Cerebellar cortex (tissue), 1 donor: ENCODE data around the gene USP22.

ENCODE experiments used
- DNase-seq: peaks from one replicate; pipeline ENCODE4 v3.0.0-alpha.2; 2015; ENCODE audit warnings: low spot score

USP22 gene

DNA sequence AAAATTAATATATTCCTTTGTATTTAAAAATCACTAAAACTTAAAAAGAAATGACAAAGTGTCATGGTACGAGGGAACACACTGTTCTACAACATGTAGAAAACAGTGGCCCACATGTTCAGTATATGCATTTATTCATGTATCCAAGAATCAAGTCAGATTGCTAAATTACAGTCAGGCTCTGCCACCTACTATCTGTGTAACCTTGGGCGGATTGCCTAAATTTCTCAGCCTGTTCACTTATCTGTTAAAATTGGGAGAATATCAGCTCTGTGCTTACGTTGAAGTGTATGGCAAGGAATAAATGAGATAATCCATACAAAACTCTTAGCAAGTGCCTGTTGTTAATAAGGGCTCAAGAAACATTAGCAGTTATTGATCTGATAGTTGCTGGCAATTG is 3.4 kb upstream of the USP22 start:
- DNase-seq, result no peak

DNA sequence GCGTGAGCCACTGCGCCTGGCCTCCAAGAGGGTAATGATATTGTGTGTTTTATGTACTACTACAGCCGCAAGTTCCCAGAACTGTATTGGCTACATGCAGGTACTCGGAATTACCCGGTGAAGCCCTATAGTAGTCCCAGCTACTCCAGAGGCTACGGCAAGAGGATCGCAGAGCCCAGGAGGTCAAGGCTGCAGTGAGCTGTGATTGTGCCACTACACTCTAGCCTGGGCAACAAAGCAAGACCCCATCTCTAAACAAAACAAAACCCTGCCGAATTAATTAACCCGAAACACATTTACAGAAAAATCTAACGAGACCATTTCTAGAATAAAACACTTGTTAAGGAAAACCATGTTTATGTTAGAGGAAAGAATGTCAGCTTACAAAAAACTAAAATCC is 2.2 kb upstream of the USP22 start:
- DNase-seq, result no peak

DNA sequence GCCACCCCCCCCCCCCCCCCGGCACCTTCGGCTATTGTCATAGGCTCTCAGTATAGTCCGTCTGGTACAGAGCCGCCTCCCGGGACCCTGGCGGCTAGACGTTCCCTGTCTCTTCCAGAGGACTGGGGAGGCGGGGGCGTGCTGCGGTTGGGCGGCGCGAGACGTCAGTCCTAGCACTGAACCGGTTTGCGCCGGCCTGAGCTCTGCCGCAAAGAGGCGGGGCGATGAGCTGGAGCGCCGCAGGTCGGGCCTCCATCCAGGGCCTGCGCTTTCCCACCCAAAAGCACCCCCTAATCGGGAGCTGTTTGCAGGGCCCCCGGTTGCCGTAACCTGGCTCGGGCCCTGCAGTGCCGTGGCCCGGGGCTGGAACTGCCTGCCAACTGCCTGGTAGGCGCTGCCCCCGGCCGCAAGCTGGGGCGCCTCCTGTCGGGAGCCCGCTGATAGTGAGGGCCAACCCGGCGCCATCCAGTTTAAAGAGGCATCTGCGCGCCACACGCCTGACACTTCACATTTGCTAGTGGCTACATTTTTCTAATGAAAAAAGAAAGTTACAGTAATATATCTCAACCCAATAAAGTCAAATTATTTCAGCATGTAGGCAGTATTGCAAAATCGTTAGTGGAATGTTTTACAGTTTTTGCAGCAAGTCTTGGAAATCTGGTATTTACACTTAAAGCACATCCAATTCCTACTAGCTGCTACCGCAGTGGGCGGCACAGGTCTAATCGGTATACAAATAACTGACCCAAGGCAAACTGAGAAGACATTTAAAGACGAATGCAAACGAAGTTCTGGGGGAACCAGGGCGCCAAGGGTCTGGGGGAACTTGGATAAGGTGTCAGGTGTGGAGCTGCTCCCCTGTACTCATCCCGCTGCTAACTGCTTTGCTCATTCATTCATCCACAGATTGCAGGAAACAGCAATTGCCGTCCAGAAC is 753 bp upstream of the USP22 start:
- peak; percentile 99 for DNase-seq

DNA sequence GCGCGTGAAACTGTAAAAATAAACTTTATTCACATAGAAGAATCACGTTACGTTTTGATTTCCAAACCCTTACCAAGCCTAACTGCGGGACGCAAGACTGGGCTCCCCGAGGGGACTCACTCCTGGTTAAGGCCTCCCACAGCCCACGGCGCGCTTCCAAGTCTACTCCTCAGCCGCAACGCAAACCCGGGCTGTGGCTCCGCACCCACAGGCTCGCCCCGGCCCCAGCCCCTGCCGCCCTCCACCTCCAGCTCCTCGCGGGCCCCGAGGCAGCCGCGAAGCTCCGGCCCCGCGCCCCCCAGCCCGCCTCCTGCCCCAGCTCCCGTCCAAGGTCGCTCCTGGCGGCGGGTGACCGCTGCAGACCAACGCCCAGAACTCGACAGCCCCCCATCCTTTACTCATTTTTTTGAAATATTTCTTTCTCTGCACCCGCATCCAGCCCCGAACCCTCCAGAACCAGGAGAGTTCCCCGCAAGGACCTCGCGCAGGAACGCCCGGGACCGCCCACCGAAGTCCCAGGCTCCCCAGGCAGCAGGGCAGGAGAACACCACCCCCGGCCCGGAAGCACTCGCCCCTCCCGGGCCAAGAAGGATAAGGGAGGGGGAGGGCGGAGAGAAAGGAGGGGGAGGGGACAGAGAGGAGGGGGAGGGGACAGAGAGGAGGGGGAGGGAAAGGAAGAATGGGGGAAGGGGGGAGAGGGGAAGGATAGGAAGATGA is 912 bp downstream of the USP22 start:
- peak; percentile 66 for DNase-seq

DNA sequence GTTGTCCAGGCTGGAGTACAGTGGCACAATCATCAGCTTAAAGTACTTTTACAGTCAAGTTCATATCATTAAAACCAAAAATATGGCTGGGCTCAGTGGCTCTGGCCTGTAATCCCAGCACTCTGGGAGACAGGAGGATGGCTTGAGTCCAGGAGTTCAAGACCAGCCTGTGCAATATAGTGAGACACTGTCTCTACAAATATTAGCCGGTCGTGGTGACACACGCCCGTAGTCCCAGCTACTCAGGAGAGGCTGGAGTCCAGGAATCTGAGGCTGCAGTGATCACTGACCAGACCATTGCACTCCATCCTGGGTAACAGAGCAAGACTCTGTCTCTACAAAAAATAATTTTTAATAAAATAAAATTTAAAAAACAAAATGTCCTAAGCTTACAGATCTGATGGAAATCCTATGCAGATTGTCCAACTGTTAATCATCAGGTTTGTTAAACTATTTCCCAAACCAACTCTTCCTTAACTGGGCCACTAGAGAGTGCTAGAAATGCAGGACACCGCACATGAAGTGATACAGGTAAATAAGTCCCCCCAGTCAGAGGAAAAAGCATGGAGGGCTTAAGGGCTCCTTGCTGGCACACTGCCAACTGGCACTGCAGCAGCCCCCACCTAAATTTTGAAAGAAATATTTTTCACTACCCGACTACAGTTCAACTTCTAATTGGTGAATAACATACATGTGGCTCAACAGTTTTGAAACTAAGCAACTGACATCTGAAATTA is 2.8 kb downstream of the USP22 start:
- peak; percentile 78 for DNase-seq

DNA sequence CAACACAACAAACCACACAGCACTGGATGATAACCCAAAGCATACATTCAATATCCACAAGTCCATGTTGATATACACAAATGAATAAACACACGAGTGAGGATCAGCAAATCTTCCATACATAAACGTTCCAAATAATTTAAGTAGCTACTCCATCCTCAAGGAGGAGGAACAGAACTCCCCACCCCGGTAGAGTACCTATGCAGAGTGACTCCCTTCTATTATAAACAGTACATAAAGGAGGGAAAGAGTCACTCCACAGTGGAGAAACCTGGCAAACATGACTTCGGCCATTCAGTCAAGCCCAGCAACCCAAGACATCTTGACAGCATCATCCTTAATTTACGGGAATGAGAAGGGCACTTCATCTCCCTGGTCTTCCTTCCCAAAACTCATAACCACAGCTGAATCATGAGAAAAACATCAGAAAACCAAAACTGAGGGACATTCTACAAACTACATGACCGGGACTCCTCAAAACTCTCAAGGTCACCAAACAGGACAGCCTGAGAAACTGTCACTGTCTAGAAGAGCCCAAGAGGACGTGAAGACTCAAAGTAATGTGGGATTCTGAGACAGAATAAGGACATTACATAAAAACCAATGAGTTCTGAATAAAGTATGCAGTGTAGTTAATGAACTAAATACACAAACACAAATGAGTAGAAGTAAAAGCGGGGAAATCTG is 5.6 kb downstream of the USP22 start:
- DNase-seq, result no peak

DNA sequence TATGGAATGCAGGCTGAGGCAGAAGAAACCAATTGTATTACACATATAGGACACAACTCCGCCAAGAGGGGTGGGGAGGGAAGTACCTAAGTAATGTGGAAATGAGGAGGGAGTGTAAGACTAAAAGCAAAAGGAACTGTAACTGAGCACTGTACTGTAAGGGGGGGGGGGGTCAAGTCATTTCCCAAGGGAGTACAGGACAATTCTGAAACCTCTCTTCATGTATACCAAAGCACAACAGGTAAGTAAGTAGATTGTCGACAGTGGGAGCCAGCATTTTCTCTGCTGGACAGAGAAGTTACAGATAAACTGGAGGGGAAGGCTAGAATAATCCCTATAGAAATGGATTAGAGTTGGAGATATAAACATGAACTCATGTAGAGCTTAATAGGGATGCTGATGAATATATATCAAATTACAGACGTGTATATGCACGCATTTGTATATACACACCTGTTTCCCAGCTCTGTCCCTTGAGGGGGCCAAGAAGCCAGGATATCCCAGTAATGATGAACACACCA is 6.4 kb downstream of the USP22 start:
- DNase-seq, result no peak

DNA sequence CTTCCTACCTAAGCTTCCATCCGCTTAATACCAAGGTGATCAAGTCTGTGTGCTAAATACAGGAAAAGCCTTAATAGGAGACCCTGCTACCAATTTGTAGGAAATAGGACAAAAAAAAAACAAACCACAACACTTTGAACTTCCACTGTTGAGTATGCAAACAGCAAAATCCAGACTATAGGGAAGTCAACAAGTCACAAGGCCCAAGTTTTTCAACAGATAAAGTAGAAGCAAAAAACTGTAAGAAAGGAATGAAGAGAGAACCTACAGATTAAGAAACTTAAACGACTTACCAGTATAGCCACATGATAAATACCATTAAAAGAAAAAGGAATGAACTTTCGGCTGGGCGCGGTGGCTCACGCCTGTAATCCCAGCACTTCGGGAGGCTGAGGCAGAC is 7.4 kb downstream of the USP22 start:
- no peak for DNase-seq

DNA sequence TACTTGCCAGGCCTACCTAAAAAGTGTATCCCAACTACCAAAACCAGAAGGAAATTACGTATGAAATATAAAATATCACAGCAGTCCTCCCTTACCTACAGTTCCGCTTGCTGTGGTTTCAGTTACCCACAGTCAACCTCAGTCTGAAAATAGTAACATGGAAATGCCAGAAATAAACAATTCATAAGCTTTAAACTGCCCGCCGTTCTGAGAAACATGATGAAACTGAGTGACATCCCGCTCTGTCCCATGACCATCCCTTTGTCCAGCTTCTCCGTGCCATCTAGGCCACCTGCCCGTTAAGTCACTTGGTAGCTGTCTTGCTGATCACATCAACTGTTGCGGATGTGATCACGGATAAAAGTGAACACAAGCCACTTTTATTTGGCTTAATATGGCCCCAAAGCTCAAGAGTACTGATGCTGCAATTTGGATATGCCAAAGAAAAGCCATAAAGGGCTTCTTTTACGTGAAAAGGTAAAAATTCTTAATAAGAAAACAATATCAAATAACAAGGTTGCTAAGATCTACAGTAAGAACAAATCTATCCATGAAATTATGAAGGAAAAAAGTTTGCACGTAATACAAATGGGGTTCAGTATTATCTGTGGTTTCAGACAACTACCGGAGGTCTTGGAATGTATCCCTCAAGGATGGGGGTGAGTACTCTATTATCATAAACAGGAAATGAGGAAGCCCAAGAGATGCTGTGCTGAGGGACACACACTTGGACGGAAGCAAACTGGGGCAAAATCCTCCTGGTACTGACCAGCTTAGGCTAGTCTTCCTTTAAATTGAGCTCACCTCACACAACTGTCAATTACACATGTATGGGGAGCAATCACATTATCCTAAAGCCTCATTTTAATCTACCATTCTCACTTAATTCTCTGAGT is 8.2 kb downstream of the USP22 start:
- DNase-seq, result peak; percentile 60

DNA sequence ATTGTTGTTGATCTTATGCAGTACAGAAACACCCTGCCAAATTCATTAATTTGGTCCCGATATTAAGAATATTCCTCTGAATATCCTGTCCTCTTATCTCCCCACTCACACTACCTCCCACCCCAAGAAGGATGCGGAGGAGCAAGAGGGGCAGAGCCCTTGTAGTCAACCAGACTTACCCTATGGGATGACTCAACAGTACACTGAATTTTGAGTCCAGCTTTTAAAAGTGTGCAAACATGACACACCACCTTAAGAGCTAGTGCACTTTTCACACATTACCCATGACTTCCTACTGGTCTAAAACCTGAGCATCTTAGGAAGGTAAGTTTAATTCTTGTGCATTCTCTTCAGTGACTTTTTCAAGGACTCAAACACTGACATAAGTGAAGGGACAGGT is 9.5 kb downstream of the USP22 start:
- DNase-seq, result no peak

DNA sequence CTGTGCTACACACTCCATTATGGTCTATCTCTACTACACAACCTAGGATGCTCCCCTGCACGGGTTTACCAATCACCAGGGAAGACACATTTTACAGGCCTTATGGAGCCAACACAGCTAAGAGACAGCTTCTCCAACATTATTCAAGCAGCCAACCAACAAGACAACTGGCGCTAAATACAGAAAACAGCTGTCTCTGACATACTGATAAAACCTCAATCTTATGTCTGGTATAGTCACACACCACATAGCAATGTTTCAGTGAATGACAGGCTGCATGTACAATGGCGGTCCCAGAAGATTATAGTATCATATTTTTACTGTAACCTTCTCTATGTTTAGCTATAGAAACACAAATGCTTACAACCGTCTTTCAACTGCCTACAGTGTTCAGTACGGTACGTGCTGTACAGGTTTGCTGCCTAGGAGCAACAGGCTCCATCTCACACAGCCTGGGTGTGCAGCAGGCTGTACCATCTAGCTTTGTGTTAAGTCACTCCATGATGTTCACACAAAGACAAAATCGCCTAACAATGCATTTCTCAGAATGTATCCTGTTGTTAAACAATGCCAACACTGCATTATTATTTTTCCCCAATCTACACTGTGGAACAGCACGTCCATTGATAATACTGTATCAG is 10.9 kb downstream of the USP22 start:
- no peak for DNase-seq

DNA sequence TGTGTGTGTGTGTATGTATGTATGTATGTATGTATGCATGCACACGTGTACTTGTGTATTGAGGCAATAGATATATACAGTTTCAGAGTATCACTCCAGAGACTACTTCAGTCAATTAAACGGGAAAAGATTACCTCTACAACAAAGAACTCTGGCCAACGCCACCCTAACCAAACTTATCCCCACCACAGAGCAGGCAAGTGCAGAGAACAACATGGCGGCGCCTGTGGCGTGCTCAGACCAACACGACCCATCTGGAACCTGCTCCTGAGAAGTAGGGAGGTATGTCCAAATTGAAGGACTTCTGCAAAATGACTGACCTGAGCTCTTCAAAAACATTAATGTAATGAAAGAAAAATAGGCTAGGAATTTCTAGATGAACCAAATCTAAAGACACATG is 12.4 kb downstream of the USP22 start:
- no peak for DNase-seq

DNA sequence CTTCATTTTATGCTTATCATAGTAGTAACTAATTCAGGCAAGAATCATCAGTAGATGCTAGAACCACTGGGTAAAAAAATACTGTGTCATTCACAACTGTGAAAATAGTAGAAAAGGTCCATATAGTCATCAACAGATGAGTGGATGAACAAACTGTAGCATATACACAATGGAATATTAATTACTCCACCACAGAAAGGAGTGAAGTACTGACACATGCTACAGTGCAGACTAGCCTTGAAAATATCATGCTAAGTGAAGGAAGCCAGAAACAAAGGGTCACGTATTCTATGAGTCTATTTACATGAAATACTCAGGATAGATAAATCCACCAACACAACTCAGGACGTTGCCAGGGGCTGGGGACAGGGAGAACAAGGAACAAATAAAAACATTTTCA is 13.3 kb downstream of the USP22 start:
- no peak for DNase-seq

DNA sequence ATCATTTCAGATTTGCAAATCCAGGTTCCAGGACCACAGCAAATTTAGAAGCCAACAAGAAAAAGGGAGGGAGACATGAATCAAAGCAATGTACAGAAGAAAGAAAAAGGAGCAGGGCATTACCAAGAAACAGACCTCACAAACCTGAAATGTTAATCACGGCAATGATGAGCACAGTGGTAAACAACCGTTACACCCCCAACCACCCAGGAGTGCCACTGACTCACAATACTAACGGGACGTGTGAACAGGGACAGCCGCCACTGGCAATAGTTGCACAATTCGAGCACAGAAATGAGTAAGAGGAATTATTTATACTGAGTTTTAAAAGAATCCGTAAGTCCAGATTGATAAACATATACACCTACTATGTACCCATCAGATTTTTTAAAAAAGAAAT is 13.8 kb downstream of the USP22 start:
- DNase-seq, result no peak

DNA sequence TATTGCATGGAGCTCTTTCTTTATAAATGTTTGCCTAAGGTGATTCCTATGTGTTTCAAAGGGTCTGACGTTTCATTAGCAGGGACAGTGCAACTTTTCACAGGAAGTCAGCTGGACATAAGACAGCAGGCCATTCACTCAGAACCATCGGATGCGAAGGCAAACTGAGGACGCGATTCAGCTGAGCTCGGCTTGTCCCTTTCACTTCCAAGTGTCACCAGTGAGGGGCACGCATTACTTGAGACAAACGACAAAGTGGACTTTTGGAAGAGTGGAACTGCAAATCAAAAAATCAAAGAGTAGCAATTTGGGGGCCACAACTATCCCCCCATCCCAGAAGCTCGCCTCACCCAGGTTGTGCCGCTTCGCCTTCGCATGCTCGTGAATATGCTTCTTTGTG is 14.6 kb downstream of the USP22 start:
- DNase-seq, result no peak

DNA sequence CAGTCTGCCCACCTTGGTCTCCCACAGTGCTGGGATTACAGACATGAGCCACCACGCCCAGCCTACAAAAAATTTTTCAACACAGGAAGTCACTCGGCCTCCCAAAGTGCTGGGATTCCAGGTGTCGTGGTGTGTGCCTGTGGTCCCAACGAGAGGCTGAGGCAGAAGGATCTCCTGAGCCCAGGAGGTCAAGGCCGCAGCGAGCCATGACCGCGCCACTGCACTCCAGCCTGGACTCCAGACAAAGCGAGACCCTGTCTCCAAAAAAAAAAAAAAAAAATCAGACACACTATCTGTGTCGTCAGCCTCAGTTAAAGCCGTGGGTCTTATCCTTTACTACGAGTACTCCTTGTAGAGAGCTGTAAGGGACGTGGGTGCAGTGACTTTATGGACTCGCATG is 15.8 kb downstream of the USP22 start:
- DNase-seq, result no peak

DNA sequence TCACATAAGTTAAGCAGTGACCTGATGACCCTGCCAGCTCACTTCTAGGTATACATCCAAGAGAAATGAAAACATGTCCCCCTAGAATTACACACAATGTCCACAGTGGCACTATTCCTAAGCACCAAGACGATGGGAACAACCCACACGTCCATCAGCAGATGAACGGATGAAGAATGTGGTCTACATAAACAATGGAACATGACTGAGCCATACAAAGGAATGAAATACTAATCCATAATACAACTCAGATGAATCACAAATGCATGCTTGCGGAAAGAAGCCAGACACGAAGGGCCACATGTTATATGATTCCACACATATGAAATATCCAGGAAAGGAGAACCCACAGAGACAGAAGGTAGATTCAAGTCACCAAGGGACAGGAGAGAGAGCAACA is 17.4 kb downstream of the USP22 start:
- no peak for DNase-seq

DNA sequence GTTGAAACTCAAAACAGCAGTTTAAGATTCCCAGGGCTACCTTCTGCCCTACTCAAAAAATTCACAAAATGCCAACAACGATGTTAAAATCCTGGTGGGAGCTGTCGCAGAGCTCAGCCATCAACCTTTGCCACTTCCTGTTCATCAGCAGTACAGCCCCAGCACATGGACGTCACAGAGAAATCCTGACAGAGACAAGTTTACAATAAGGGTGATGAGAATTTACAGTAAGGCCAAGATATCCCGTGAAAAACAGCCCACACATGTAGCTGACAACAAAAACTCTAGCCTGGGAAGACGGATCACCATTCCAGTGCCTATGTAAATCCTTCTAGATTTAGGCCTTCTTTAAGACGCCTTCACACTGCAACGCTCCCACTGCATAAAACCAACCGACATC is 18.8 kb downstream of the USP22 start:
- no peak for DNase-seq

DNA sequence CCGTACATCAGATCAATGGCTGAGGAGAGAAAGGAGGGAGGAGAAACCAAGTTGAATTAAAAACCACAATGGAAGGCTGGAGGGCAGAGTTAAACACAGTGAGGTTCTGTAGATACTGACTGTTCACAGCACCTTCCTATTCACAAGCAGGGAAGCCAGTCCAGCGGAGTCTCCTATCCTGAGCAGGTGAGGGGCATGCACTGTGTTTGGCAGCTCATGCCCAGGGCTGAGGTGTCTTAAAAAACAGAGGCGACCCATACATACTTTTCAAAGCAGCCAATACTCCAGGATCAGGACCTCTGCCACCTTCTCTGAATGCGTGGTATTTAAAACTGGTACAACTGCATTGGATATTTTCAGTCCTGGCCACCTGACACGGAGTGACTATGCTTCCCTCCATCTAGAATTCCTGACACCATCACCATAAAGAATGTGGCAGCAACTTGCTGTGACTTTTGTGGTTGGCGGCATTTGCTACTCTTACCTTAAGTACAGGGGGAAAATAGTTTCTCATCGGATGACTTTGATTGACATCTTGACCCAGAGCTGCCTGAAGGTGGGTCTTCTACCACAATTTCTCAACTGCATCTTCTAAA is 21.5 kb downstream of the USP22 start:
- DNase-seq, result no peak

DNA sequence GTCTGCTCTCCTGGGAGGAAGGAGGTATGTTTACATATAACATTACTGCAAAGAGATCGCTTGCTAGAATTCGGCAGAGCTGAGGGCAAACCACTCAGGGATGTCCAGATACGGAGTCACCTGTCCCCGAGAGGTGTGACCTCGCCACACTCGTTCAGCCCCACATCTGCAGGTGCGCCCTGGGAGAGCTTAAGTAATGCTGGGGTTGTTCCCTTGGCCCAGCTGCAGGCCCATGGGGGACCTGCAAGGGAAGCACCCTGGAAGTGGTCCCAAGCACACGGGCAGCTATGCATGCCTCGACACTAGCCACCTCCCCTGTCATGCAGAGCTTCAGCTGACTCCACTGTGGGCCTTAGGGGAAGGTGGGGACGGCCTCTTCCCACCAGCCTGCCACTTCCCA is 22.2 kb downstream of the USP22 start:
- peak; percentile 22 for DNase-seq
